GM12878 (cell line): Measurements from ENCODE around the gene AGBL1.

Experiments
- DPF2 ChIP-seq: fragments of 450-650 bp; IDR thresholded peaks from 2 replicates; pipeline ENCODE4 v1.6.1; 2017; ENCODE audit warnings: mild to moderate bottlenecking
- MXI1 ChIP-seq: fragments of 150-350 bp; IDR thresholded peaks from 2 replicates; pipeline ENCODE4 v1.6.1; 2011; ENCODE audit warnings: low read depth, mild to moderate bottlenecking, inconsistent platforms, low read length, improper control_type of control experiment
- NFYA ChIP-seq: IDR thresholded peaks from 2 replicates; pipeline ENCODE4 v1.6.1; 2011; ENCODE audit warnings: low read depth, mild to moderate bottlenecking, low read length, improper control_type of control experiment, borderline replicate concordance
- PAX8 ChIP-seq: fragments of 450-650 bp; IDR thresholded peaks from 2 replicates; pipeline ENCODE4 v1.6.1; 2017; ENCODE audit warnings: mild to moderate bottlenecking, moderate library complexity
- POLR2AphosphoS5 ChIP-seq: IDR thresholded peaks from 2 replicates; pipeline ENCODE4 v1.6.1; 2011; ENCODE audit warnings: mild to moderate bottlenecking, low read length, inconsistent platforms
- RAD21 ChIP-seq: IDR thresholded peaks from 2 replicates; pipeline ENCODE4 v1.6.1; 2011; ENCODE audit warnings: mild to moderate bottlenecking, low read depth, low read length, moderate library complexity; ENCODE audit not compliant: insufficient read depth
- SREBF2 ChIP-seq: IDR thresholded peaks from 2 replicates; pipeline ENCODE4 v1.6.1; 2012; ENCODE audit warnings: mild to moderate bottlenecking, low read length
- TAF1 ChIP-seq: IDR thresholded peaks from 2 replicates; pipeline ENCODE4 v1.6.1; 2011; ENCODE audit warnings: mild to moderate bottlenecking, low read depth, low read length, borderline replicate concordance
- TF ChIP-seq, protein P1 (sequence below), 3 experiments: IDR thresholded peaks in 2 of 3; conservative IDR thresholded peaks in 1 of 3; 2 replicates each; pipeline ENCODE4 v1.5.1; 2011; ENCODE audit warnings: low read depth in 3 of 3, low read length in 3 of 3, mild to moderate bottlenecking in 3 of 3, control low read depth in 2 of 3, moderate library complexity in 2 of 3, inconsistent platforms in 1 of 3, mixed read lengths in 1 of 3; ENCODE audit not compliant: control insufficient read depth in 2 of 3, insufficient read depth in 1 of 3; ENCODE audit errors: extremely low read depth in 1 of 3

DNA sequence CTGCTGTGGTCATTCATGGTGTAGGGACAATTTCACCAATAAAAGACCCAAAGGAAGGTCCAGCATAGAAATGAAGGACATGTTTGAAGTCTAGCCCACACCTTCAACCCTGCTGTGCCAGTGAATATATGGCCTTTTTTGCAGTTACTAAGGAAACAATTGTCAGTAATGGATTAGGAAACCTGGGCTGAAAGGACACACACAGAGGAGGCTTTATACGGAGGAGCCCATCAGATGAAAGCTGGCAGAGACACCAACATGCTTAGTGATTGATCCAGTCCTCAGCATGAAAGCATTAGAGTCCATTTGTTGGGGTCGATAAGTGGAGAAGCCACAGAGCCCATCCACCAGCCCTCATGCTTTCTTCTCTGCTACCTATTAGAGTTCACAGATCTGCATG lies 584.3 kb downstream of the AGBL1 start:
- no peak for TF ChIP-seq NFYA
- no peak for TF ChIP-seq DPF2
- TF ChIP-seq SREBF2: no peak
- no peak for TF ChIP-seq PAX8
- TF ChIP-seq TAF1: no peak
- no peak for TF ChIP-seq RAD21
- no peak for TF ChIP-seq MXI1
- TF ChIP-seq POLR2AphosphoS5: no peak
- TF ChIP-seq, protein P1, sequence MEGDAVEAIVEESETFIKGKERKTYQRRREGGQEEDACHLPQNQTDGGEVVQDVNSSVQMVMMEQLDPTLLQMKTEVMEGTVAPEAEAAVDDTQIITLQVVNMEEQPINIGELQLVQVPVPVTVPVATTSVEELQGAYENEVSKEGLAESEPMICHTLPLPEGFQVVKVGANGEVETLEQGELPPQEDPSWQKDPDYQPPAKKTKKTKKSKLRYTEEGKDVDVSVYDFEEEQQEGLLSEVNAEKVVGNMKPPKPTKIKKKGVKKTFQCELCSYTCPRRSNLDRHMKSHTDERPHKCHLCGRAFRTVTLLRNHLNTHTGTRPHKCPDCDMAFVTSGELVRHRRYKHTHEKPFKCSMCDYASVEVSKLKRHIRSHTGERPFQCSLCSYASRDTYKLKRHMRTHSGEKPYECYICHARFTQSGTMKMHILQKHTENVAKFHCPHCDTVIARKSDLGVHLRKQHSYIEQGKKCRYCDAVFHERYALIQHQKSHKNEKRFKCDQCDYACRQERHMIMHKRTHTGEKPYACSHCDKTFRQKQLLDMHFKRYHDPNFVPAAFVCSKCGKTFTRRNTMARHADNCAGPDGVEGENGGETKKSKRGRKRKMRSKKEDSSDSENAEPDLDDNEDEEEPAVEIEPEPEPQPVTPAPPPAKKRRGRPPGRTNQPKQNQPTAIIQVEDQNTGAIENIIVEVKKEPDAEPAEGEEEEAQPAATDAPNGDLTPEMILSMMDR (IDR thresholded peaks at IDR 0.05 in 2 of 3, conservative IDR thresholded peaks at IDR 0.05 in 1 of 3; ENCODE audit: control insufficient read depth in 2 of 3, extremely low read depth in 1 of 3, insufficient read depth in 1 of 3, low read depth in 3 of 3, low read length in 3 of 3): no peak
